Astrocyte (in vitro differentiated cells and primary cell): ENCODE results near the gene OR52D1. TPM values are rescaled to one million over a fixed set of nuclear protein-coding genes. Genes with fewer than 3 reads are reported as not detected.

Experiments
- DNase-seq: peaks from one replicate; pipeline ENCODE4 v3.0.0-alpha.2; 2010; ENCODE audit warnings: low read depth
- FAIRE-seq: peaks from 2 replicates; lab custom pipeline; 2011; peaks lifted over from hg19 to GRCh38; lab: Jason Lieb, UNC
- H2AFZ ChIP-seq: 2 replicates; pipeline ENCODE4 v1.6.0; 2012; ENCODE audit warnings: low read depth, low read length, inconsistent platforms
- H3K27ac ChIP-seq: 2 replicates; pipeline ENCODE4 v1.5.1; 2011; ENCODE audit warnings: low read depth, low read length, inconsistent platforms
- H3K27me3 ChIP-seq: 2 replicates; pipeline ENCODE4 v1.6.0; 2011; ENCODE audit warnings: low read length, inconsistent platforms; ENCODE audit not compliant: insufficient read depth
- H3K36me3 ChIP-seq: 2 replicates; pipeline ENCODE4 v1.5.1; 2011; ENCODE audit warnings: low read length, inconsistent platforms; ENCODE audit not compliant: insufficient read depth
- H3K4me1 ChIP-seq: 2 replicates; pipeline ENCODE4 v1.5.1; 2011; ENCODE audit warnings: low read length, inconsistent platforms; ENCODE audit not compliant: insufficient read depth
- H3K4me2 ChIP-seq: 2 replicates; pipeline ENCODE4 v1.6.0; 2012; ENCODE audit warnings: low read length, inconsistent platforms
- H3K4me3 ChIP-seq: 2 replicates; pipeline ENCODE4 v1.5.1; 2011; ENCODE audit warnings: low read depth, mild to moderate bottlenecking, low read length, inconsistent platforms; ENCODE audit not compliant: insufficient read depth
- H3K79me2 ChIP-seq: 2 replicates; pipeline ENCODE4 v1.6.0; 2012; ENCODE audit warnings: mild to moderate bottlenecking, low read length, inconsistent platforms; ENCODE audit not compliant: insufficient read depth
- H3K9ac ChIP-seq: 2 replicates; pipeline ENCODE4 v1.6.0; 2012; ENCODE audit warnings: mild to moderate bottlenecking, low read length, inconsistent platforms
- H3K9me3 ChIP-seq: 2 replicates; pipeline ENCODE4 v1.5.1; 2012; ENCODE audit warnings: low read depth, mild to moderate bottlenecking, low read length, inconsistent platforms; ENCODE audit not compliant: insufficient read depth
- H4K20me1 ChIP-seq: 2 replicates; pipeline ENCODE4 v1.6.0; 2012; ENCODE audit warnings: low read length, inconsistent platforms; ENCODE audit not compliant: insufficient read depth
- H3K27ac Mint-ChIP-seq: one replicate; pipeline ENCODE4 v1.8.0; 2021; ENCODE audit warnings: mild to moderate bottlenecking, mixed read lengths; ENCODE audit not compliant: unreplicated experiment
- H3K27me3 Mint-ChIP-seq: one replicate; pipeline ENCODE4 v1.8.0; 2021; ENCODE audit warnings: low read depth, mixed read lengths; ENCODE audit not compliant: unreplicated experiment
- H3K36me3 Mint-ChIP-seq: one replicate; pipeline ENCODE4 v1.8.0; 2021; ENCODE audit warnings: low read depth, mixed read lengths; ENCODE audit not compliant: unreplicated experiment
- H3K4me1 Mint-ChIP-seq: one replicate; pipeline ENCODE4 v1.8.0; 2021; ENCODE audit warnings: low read depth, mixed read lengths; ENCODE audit not compliant: unreplicated experiment
- H3K4me3 Mint-ChIP-seq: one replicate; pipeline ENCODE4 v1.8.0; 2021; ENCODE audit warnings: mild to moderate bottlenecking, moderate library complexity, mixed read lengths; ENCODE audit not compliant: unreplicated experiment
- H3K9me3 Mint-ChIP-seq: one replicate; pipeline ENCODE4 v1.8.0; 2021; ENCODE audit warnings: mild to moderate bottlenecking, mixed read lengths; ENCODE audit not compliant: unreplicated experiment
- CTCF ChIP-seq: IDR thresholded peaks from 2 replicates; pipeline ENCODE4 v1.5.1; 2011; ENCODE audit warnings: low read depth, mild to moderate bottlenecking, inconsistent platforms, low read length, moderate library complexity; ENCODE audit not compliant: insufficient read depth
- EZH2 ChIP-seq: IDR thresholded peaks from 2 replicates; pipeline ENCODE4 v1.6.1; 2012; ENCODE audit warnings: mild to moderate bottlenecking, low read length, inconsistent platforms; ENCODE audit not compliant: insufficient read depth
- total RNA-seq: library from RNA; stranded (reverse); gene quantifications from 2 replicates; pipeline ENCODE4 v1.2.1, GENCODE V29; 2021

OR52D1 gene
- total RNA-seq, 1 donor from 2014 or later, result not detected

DNA sequence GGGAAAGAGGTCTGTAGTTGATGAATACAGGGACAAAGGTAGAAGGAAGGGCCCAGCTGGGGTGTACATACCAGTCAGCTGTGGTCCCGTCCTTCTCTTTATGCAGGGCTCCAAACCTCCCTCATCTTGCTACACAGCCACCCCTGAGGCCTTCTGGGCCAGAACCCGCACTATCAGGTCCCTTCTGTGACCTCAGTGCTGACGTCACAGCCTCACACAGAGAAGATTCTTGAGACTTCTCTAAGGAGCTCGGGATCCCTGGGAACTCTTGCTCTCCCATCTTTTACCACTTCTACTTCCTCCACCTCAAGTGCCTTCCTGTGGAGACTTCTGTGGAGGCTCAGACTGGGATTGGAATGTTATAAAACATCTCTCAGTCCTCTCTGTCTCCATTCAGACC is 21.3 kb downstream of the OR52D1 start, which contains the start of gene UBQLN3:
Gene UBQLN3 (minus strand): TSS at position 155 of the 400 bp plus-strand sequence. CDS start 399 bp downstream, outside the sequence.
- FAIRE-seq (no peak), DNase-seq (no peak)
- H3K4me1 Mint-ChIP-seq, result no peaks in the 10 kb centered on the region
- H2AFZ ChIP-seq, result no peak within 1 kb of the TSS
- H3K4me3 Mint-ChIP-seq, result no peak within 1 kb of the TSS
- H3K36me3 ChIP-seq, result no peaks in the 10 kb centered on the region
- no peaks in the 10 kb centered on the region for H3K9me3 ChIP-seq
- H3K36me3 Mint-ChIP-seq, result no peaks in the 10 kb centered on the region
- H3K27ac Mint-ChIP-seq, result no peak within 1 kb of the TSS
- no peak within 1 kb of the TSS for H3K4me3 ChIP-seq
- TF ChIP-seq CTCF, result no peak
- TF ChIP-seq EZH2, result no peak
- no peak within 1 kb of the TSS for H3K9ac ChIP-seq
- H3K4me1 ChIP-seq, result no peaks in the 10 kb centered on the region
- no peaks in the 10 kb centered on the region for H3K27me3 Mint-ChIP-seq
- H3K9me3 Mint-ChIP-seq, result peaks cover 2% of the 10 kb centered on the region
- H3K4me2 ChIP-seq, result no peak within 1 kb of the TSS
- H3K79me2 ChIP-seq, result no peaks in the 10 kb centered on the region
- H4K20me1 ChIP-seq, result no peaks in the 10 kb centered on the region
- H3K27me3 ChIP-seq, result no peaks in the 10 kb centered on the region
- no peak within 1 kb of the TSS for H3K27ac ChIP-seq

GRCh38 chr11:5514841-5515240 is 26.4 kb downstream of the OR52D1 start:
- DNase-seq (no peak), FAIRE-seq (no peak)
- Mint-ChIP-seq H3K4me1 (no peaks in the 10 kb centered on the region), H3K4me3 (no peak overlapping the region), H3K27me3 (peaks cover 3% of the 10 kb centered on the region), H3K27ac (no peak overlapping the region), H3K36me3 (no peaks in the 10 kb centered on the region), H3K9me3 (no peaks in the 10 kb centered on the region)
- no peaks in the 10 kb centered on the region for H3K9me3 ChIP-seq
- no peaks in the 10 kb centered on the region for H3K27me3 ChIP-seq
- TF ChIP-seq CTCF (no peak), EZH2 (no peak)
- no peaks in the 10 kb centered on the region for H3K4me1 ChIP-seq
- no peaks in the 10 kb centered on the region for H3K79me2 ChIP-seq
- no peaks in the 10 kb centered on the region for H3K36me3 ChIP-seq
- H2AFZ ChIP-seq, result no peak overlapping the region
- H3K4me3 ChIP-seq, result no peak overlapping the region
- no peak overlapping the region for H3K27ac ChIP-seq
- H3K4me2 ChIP-seq, result no peak overlapping the region
- H4K20me1 ChIP-seq, result no peaks in the 10 kb centered on the region
- no peak overlapping the region for H3K9ac ChIP-seq

DNA sequence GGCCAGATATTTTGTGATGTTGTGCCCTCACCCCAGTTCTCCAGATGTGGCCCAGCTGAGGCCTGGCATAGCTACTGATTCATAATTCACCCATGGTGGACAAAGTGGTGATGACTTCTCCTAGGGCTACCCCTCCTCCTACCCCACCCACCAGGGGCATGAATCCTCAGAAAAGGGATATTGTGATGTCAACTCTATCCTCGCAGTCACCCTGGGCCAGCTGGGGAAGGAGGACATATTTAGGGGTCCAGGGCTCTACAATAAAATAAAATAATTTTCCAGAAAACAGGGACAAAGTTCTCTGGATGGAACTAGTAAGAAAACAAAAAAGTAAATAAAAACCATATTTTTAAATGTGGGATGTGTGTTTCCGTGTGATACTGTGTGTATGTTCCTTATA is 28.1 kb downstream of the OR52D1 start, which contains the start of gene UBQLNL:
Gene UBQLNL (minus strand): TSS at position 101 of the 400 bp plus-strand sequence. CDS start 258 bp downstream, outside the sequence.
- no peak for FAIRE-seq
- Histone ChIP-seq H3K4me2 (no peak within 1 kb of the TSS), H3K4me1 (no peaks in the 10 kb centered on the region), H3K36me3 (no peaks in the 10 kb centered on the region), H3K9me3 (no peaks in the 10 kb centered on the region), H3K4me3 (no peak within 1 kb of the TSS), H3K27me3 (no peaks in the 10 kb centered on the region), H3K9ac (no peak within 1 kb of the TSS), H3K79me2 (no peaks in the 10 kb centered on the region), H3K27ac (no peak within 1 kb of the TSS), H2AFZ (no peak within 1 kb of the TSS), H4K20me1 (no peaks in the 10 kb centered on the region)
- H3K9me3 Mint-ChIP-seq, result no peaks in the 10 kb centered on the region
- no peak for TF ChIP-seq EZH2
- TF ChIP-seq CTCF, result no peak
- H3K4me3 Mint-ChIP-seq, result no peak within 1 kb of the TSS
- no peaks in the 10 kb centered on the region for H3K4me1 Mint-ChIP-seq
- peaks cover 3% of the 10 kb centered on the region for H3K27me3 Mint-ChIP-seq
- no peak within 1 kb of the TSS for H3K27ac Mint-ChIP-seq
- no peaks in the 10 kb centered on the region for H3K36me3 Mint-ChIP-seq
- DNase-seq, result no peak
